GM21825 (cell line): ENCODE measurements around the gene USP48.
"Not testable (repeated sequence)": the region's sequence is repeated elsewhere in the genome, so short reads cannot be mapped to it uniquely, and the experiment has no call there.

Experiments
- ATAC-seq: cut with Tn5 transposase; IDR thresholded peaks from one replicate; pipeline ENCODE4 v1.9.1; 2021; ENCODE audit warnings: mild to moderate bottlenecking, moderate library complexity; ENCODE audit not compliant: unreplicated experiment

USP48 gene

GRCh38 chr1:21641076-21641475 lies 141.9 kb downstream of the USP48 start:
- no peak for ATAC-seq

DNA sequence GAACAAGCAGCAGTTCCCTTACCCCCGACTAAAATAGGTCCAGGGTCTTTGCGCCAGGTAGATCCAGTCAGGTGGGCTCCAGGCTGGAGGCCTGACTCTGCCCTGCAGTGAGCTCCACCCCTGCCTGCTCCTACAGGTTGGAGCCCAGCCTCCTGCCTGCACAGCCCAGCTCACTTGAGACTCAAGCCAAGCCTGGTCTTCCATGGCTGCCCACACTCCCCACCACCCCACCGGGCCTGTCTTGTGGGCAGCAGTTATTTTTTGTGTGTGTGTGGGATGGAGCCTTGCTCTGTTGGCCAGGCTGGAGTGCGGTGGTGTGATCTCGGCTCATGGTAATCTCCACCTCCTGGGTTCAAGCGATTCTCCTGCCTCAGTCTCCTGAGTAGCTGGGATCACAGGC lies 142.3 kb downstream of the USP48 start:
- no peak for ATAC-seq

- ATAC-seq: no peak
Observed at GRCh38 chr1:21639594-21640041, 143.3 kb downstream of the USP48 start.

DNA sequence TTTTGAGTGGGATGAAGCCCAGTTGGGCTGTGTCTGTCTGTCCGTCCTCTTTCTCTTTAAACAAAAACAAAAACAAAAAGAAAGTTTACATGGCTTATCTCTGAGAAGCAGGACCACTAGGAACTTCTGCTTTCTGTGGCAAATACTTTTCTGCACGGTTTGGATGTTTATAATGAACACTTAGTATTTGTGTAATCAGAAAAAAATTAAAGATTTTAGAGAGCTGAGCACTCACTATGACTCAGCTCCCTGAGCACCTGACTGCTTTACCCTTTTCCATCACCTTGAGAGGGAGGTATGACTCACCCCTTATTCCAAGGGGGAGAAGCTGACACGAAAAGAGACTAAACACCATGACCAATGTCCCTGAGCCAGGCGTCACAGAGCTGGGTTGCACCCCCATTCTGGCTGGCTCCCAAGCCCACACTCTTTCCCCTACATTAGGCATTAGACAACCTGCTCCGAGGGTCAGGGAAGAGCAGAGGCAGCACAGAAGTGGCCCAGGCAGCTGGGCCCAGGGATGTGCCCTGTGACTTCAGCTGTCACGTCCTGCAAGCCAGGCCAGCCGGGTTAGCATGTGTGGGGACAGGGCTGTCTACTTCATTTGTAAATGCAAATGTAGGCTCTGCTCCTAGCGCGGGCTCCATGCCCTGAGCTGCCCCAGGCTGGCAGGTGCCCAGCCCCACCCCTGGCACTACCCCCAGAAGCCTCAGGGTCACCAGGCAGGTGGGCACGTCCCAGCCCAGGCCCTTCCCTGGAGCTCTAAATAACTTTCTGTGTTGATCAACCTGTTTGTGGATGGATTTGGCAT lies 144.2 kb downstream of the USP48 start:
- no peak for ATAC-seq

DNA sequence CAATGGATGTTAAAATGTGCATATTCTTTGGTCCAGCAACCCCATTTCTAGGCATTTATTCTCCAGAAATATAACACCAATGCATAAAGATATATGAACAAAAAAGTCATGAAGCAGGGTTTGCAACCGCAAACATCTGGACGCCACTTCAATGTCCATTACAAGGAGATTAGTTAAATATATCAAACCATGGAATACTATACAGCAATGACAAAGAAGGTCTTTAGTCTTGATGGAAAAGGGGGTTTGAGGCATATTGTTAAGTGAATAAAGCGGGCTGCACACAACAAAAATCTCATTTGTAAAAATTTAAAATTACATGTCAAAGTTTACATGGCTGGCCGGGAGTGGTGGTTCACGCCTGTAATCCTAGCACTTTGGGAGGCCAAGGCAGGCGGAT lies 145.4 kb downstream of the USP48 start:
- ATAC-seq: no peak

DNA sequence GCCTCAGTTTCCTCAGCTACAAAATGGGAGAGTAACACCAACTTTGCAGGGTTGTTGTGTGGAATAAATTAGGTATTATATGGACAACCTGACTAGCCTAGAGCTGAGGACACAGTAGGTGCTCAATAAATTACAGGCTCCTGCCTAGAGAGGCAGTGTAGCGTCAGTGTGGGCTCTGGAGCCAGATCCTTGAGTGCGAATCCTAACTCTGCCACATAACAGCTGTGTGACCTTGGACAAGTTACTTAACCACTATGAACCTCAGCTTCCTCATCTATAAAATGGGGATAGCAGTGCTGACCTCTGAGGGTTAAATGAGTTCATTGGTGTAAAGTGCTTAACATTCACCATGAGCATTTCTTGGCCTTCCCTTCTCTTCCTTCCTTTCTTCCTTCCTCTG lies 146.9 kb downstream of the USP48 start:
- ATAC-seq: no peak

DNA sequence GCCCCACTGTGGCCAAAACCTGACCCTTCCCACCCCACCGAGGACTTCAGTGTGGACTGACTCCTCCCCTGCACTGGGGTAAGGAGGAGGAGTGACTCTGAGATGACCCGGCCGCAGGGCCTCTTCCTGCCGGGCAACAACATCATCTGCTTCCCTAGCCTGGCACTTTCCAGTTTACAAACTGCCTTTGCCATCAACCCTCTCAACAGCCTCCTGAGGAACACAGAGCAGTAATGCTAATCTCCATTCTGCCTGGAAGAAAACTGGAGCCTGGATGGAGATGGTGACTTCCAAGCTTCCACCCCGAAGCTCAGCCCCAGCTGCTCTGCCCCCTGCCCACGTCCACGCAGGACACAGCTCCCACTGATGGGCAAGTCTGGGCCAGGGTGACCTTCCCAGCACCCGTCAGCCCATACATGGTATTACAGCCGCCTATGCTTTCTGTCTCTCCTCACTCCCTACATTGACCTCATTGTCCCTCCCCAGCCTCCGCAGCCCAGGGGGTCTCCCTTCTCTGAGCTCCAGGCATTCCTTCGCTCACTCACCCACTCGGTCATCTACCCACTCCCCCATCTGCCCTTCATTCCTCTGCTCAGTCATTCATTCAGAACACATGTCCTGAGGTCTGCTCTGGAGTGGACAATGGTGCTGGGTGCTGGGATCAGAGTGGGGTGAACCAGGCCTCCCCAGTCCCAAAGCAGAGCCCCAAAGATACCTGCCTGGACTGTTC lies 148.0 kb downstream of the USP48 start:
- no peak for ATAC-seq

DNA sequence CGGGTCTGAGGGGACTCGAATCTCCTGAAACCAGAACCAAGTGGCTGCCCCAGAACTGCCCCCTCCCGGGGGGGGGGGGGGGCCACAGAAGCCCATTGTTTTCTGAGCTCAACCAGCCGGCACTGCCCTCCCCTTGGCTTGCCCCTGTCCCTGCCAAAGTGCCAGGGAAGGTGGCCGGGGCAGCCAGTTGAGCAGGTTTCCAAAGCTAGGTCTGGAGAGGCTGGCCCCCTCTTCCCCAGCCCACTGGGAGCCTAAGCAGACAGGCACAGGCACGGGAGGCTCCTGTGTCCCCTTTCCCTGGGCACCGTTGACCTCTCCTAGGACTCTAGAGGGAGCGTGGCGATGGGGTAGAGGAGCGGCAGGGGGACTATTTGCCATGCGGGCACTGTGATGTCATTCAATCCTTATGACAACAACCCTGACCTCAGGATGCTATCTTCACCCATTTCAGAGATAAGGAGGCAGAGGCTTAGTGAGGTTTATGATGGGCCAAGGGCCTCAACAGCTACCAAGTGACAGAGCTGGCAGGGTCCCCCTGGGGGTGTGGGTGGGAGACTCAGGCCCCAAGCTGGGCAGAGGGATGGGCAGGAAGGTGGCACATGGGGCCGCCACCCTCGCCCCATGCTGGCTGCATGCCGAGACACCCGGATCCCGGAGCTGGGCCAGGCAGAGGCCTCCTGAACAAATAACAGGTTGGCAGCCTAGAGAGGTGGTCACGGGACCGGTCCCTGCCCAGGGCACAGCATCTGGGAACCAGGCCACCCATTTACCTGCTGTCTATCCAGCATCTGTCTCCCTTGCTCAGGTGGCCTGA lies 148.8 kb downstream of the USP48 start:
- ATAC-seq: no peak

DNA sequence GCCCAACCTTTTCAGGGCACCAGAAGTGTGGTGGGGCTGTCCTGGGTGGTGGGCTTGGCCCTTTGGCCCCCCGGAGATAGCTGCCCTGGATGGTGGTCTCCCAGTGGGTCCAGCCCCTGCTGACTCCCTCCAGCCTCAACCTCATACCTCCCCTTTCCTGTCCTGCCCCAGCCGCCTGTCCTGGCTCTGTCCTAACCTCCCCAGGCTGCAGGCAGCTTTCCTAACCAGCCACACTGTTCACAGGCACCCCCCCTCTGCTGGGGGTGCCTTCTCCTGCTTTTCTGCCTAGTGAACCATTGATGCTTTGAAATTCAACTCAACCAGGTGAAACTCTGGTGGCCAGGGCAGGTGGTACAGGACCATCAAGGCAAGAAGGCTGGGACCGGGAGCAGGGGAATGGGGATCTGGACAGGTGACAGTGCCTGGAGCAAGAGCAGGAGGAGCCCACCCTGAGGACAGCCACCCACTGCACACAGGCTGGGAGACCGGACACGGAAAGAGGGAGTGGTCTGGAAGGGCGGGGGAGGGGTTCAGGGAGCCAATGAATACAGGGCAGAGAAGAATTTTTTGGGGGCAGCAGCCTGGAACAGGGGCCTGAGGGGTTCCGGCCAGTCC lies 149.7 kb downstream of the USP48 start:
- no peak for ATAC-seq

DNA sequence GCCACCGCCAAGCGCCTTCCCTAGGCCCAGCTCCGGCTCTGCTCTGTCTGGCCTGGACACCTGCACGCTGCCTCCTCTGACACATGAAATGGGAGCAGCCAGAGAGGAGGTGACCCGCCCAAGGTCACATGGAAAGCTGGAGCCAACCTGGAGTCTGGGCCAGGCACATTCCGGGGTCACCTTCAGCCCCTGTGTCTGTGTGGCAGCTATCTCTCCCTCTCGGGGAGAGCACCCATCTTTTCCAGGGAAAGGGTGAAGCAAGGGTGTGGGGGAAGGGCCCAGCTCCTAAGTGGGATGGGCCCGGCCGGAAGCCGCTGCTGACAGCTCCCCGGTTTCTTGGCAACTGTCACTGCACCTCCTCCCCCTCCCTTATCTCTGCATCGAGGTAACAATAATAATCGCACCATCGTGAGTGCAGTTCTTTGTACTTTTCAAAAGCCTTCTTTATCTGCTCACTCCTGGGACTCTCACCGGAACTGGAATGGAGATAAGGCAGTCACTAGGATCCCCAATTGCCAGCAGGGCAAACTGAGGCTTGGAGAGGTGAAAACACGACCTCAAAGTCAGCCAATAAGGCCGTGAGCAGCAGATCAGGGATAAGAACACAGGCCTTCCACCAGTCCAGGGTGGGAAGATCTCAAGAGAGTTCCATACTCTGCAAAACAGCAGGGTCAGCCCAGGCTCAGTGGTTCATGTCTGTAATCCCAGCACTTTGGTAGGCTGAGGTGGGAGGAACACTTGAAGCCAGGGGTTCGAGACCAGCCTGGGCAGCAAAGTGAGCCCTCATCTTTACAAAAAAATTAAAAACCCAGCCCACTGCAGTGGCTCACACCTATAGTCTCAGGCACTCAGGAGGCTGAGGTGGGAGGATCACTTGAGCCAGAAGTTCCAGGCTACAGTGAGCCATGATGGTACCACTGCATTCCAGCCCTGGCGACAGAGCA lies 150.7 kb downstream of the USP48 start:
- ATAC-seq: no peak

GRCh38 chr1:21631590-21631943 lies 151.4 kb downstream of the USP48 start:
- not testable (repeated sequence) for ATAC-seq

DNA sequence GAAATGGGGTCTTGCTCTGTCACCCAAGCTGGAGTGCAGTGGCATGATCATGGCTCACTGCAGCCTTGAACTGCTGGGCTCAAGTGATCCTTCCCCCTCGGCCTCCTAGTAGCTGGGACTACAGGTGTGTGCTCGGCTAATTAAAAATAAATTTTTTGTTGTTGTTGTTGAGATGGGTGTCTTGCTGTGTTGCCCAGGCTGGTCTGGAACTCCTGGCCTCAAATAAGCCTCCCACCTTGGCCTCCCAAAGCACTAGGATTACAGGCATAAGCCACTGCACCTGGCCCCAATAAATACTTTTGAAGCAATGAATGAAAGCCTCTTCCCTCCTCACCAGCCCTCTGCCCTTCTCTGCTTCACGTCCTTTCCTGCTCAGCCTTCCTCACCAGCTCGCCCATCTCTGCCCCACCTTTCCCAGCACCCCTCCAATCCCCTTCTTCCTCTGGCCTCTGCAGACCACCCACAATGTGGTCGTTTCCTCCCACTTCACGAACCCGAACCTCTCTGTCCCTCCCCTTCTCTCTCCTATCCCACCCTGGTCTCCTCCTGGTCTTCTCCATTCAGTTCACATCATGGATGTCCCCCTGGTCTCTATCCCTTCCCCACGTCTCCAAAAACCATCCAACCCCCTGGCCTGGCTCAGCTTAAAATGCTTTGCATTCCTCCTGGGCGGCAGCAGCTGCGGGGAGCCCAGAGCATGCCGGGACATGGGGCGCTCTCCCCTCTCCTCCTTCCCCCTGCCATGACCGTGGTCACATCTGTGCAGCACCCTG lies 152.2 kb downstream of the USP48 start:
- ATAC-seq: no peak

- no peak for ATAC-seq
Observed at GRCh38 chr1:21629971-21630370, 153.0 kb downstream of the USP48 start.

- no peak for ATAC-seq
Observed at GRCh38 chr1:21628798-21629393, 154.1 kb downstream of the USP48 start.
